Vagina (tissue), 2 donors: ENCODE data around the gene LZIC.

Experiments
- POLR2A ChIP-seq, 2 donors: fragments of 450-650 bp; IDR thresholded peaks; one replicate each; pipeline ENCODE4 v1.6.1; 2017; ENCODE audit warnings: antibody characterized with exemption in 2 of 2, mild to moderate bottlenecking in 2 of 2, moderate library complexity in 2 of 2
- POLR2AphosphoS5 ChIP-seq, 2 donors: sonication (generic); formaldehyde crosslinking; IDR thresholded peaks; one replicate each; pipeline ENCODE4 v1.9.0; 2017; ENCODE audit warnings: antibody characterized with exemption in 2 of 2, mild to moderate bottlenecking in 2 of 2, low read depth in 1 of 2; ENCODE audit not compliant: insufficient read depth in 1 of 2
- TF ChIP-seq, protein P1 (sequence below), 3 experiments: fragments of 450-650 bp in 2 of 3; fragments of 200-600 bp in 1 of 3; sonication (generic) in 1 of 3; IDR thresholded peaks; one replicate each; pipeline ENCODE4 v1.5.1; 2017 to 2019; ENCODE audit warnings: antibody characterized with exemption in 3 of 3, mild to moderate bottlenecking in 2 of 3, moderate library complexity in 2 of 3

DNA sequence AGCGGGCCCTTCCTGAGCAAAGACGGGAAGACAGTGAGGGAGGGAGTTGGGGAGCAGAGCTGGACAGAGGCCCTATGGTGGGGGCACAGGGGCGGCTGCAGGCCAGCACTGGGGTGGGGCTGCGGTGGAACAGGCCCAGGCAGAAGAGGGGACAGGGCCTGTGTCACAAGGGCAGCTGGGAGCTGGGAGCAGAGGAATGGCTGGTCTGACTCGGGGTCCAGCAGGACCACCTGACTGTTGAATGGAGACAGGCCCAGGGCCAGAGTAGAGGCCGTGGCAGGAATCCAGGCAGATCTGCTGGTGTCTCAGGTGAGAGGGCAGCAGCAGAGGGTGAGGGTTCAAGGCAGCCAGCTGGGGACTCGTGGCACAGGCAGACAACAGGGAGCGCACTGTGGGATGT lies 58.4 kb downstream of the LZIC start:
- TF ChIP-seq, protein P1, sequence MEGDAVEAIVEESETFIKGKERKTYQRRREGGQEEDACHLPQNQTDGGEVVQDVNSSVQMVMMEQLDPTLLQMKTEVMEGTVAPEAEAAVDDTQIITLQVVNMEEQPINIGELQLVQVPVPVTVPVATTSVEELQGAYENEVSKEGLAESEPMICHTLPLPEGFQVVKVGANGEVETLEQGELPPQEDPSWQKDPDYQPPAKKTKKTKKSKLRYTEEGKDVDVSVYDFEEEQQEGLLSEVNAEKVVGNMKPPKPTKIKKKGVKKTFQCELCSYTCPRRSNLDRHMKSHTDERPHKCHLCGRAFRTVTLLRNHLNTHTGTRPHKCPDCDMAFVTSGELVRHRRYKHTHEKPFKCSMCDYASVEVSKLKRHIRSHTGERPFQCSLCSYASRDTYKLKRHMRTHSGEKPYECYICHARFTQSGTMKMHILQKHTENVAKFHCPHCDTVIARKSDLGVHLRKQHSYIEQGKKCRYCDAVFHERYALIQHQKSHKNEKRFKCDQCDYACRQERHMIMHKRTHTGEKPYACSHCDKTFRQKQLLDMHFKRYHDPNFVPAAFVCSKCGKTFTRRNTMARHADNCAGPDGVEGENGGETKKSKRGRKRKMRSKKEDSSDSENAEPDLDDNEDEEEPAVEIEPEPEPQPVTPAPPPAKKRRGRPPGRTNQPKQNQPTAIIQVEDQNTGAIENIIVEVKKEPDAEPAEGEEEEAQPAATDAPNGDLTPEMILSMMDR (IDR thresholded peaks at IDR 0.05) = no peak
- TF ChIP-seq POLR2A (IDR thresholded peaks at IDR 0.05) = no peak
- TF ChIP-seq POLR2AphosphoS5 (IDR thresholded peaks at IDR 0.05; ENCODE audit: insufficient read depth in 1 of 2, low read depth in 1 of 2) = no peak
